ENCODE results near the gene DDX43. TPM values are rescaled to one million over a fixed set of nuclear protein-coding genes. Genes with fewer than 3 reads are reported as not detected.

DDX43 gene
- total RNA-seq, 1 experiment from 2014 or later = not detected

DNA sequence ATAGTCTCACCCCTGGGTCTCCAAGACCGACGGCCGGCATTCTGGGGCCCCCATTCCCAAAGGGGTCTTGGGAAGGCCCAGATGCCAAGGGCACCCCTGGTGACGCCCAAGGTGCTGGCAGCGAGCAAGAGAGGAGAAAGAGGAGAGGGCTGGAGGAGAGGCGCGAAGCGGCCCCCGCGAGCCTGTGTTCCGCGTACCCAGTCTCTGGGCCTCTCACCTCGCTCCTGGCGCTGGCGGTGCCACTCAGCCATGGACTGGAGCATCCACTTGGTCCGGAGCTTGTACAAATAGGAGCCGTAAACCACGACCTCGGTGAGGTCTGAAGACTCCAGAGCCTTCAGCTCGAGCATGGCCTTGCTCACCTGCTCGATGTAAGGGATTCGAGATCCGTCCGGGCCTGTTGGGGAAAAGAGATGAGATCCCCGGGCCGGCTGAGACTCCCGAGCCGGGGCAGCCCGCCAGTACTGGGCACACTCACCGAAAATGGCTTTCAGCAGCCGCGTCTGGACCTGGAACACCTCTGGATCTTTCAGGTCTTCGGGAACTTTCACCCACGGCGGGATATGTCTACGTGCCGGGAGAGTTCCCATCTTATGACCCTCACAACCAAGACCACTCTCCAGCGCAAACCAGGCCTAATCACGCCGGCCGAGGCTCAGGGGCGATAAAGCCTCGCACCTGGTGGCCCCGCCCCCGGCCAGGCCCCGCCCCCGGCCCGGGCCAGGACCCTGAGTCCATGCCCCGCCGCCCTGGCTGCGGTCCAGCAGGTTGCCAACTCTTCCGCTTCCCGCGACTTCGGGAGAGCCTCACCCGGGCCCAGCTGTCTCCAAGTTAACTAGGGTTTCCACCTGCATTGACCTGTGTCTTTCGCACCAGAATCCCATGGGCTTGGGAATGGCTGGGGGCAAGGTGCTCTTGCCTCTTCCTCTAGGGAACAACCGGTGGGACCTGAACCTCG is 40.7 kb upstream of the DDX43 start, which contains the start of gene DPPA5:
Gene DPPA5, minus strand, starts transcription at position 641 of the 958 bp plus-strand sequence. Its CDS starts 51 bp downstream, at position 590.
- Histone ChIP-seq H3K27me3 (replicated peaks; ENCODE audit: control insufficient read depth, insufficient read depth, low read length) (no peaks in the 10 kb centered on the region), H3K36me3 (ENCODE audit: control insufficient read depth, insufficient read depth, low read length) (no peaks in the 10 kb centered on the region), H3K4me1 (no peaks in the 10 kb centered on the region), H3K4me3 (ENCODE audit: low read depth, low read length) (no peak within 1 kb of the TSS), H3K9me3 (no peaks in the 10 kb centered on the region)
- ChIA-PET POLR2A (no interaction called here), CTCF (no interaction called here)
- Mint-ChIP-seq H3K36me3 (ENCODE audit: insufficient read depth, unreplicated experiment) (no peaks in the 10 kb centered on the region), H3K27ac (ENCODE audit: unreplicated experiment) (no peak within 1 kb of the TSS), H3K27me3 (ENCODE audit: insufficient read depth, unreplicated experiment) (no peaks in the 10 kb centered on the region), H3K4me3 (ENCODE audit: unreplicated experiment) (no peak within 1 kb of the TSS), H3K9me3 (ENCODE audit: unreplicated experiment) (no peaks in the 10 kb centered on the region), H3K4me1 (ENCODE audit: low read depth, unreplicated experiment) (no peaks in the 10 kb centered on the region)
- BruUV-seq (replicated peaks) = no TSS peak
- TF ChIP-seq, protein P1, sequence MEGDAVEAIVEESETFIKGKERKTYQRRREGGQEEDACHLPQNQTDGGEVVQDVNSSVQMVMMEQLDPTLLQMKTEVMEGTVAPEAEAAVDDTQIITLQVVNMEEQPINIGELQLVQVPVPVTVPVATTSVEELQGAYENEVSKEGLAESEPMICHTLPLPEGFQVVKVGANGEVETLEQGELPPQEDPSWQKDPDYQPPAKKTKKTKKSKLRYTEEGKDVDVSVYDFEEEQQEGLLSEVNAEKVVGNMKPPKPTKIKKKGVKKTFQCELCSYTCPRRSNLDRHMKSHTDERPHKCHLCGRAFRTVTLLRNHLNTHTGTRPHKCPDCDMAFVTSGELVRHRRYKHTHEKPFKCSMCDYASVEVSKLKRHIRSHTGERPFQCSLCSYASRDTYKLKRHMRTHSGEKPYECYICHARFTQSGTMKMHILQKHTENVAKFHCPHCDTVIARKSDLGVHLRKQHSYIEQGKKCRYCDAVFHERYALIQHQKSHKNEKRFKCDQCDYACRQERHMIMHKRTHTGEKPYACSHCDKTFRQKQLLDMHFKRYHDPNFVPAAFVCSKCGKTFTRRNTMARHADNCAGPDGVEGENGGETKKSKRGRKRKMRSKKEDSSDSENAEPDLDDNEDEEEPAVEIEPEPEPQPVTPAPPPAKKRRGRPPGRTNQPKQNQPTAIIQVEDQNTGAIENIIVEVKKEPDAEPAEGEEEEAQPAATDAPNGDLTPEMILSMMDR (IDR thresholded peaks at IDR 0.05; ENCODE audit: insufficient read depth in 1 of 2, low read depth in 1 of 2, low read length in 1 of 2, severe bottlenecking in 1 of 2, unreplicated experiment in 1 of 2) = no peak
- no peak for DNase-seq
- intact Hi-C loops (cut with micrococcal nuclease; ENCODE audit: unreplicated experiment) = no loop called here

GRCh38 chr6:73362358-73362757 is 32.3 kb upstream of the DDX43 start, which contains the start of gene KHDC3L:
Gene KHDC3L, plus strand, starts transcription at chr6:73362658. Its CDS starts 72 bp downstream, at chr6:73362730.
- no peaks in the 10 kb centered on the region for H3K36me3 Mint-ChIP-seq (ENCODE audit: insufficient read depth, unreplicated experiment)
- DNase-seq = no peak
- no peaks in the 10 kb centered on the region for H3K27me3 Mint-ChIP-seq (ENCODE audit: insufficient read depth, unreplicated experiment)
- no peaks in the 10 kb centered on the region for H3K9me3 Mint-ChIP-seq (ENCODE audit: unreplicated experiment)
- intact Hi-C loops (cut with micrococcal nuclease; ENCODE audit: unreplicated experiment) = no loop called here
- H3K4me1 Mint-ChIP-seq (ENCODE audit: low read depth, unreplicated experiment) = no peaks in the 10 kb centered on the region
- TF ChIP-seq, protein P1 (IDR thresholded peaks at IDR 0.05; ENCODE audit: insufficient read depth in 1 of 2, low read depth in 1 of 2, low read length in 1 of 2, severe bottlenecking in 1 of 2, unreplicated experiment in 1 of 2) = no peak
- Histone ChIP-seq H3K4me3 (ENCODE audit: low read depth, low read length) (no peak within 1 kb of the TSS), H3K4me1 (no peaks in the 10 kb centered on the region), H3K36me3 (ENCODE audit: control insufficient read depth, insufficient read depth, low read length) (no peaks in the 10 kb centered on the region), H3K27me3 (replicated peaks; ENCODE audit: control insufficient read depth, insufficient read depth, low read length) (no peaks in the 10 kb centered on the region), H3K9me3 (no peaks in the 10 kb centered on the region)
- BruUV-seq (replicated peaks) = no TSS peak
- no peak within 1 kb of the TSS for H3K27ac Mint-ChIP-seq (ENCODE audit: unreplicated experiment)
- H3K4me3 Mint-ChIP-seq (ENCODE audit: unreplicated experiment) = no peak within 1 kb of the TSS
- CTCF ChIA-PET = no interaction called here
- POLR2A ChIA-PET = no interaction called here

DNA sequence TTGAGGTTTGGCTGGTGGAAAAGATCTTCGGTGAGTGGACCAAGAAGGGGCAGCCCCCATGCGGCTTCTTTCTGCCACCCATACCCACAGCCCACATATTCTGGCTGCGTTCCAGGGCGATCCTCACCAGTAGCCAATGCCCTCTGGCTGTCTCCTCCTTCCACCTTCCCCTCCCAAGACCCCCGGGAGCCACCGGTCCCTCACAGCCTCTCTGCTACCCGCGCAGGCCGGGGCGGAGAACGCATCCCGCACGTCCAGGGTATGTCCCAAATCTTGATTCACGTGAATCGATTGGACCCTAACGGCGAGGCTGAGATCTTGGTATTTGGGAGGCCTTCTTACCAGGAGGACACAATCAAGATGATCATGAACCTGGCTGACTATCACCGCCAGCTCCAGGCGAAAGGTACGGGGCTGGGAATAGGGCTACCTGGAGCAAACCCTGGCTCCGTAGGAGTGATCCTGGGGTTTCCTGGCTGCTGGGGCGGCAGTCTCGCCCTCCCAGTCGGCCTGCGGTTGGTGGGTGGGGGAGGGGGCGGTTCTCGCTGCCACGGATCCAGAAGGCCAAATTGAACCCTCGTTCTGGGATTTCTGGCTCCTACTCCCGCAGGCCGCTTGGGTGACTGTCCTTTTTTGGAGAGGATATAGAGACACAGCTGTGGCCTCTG is 31.6 kb upstream of the DDX43 start:
- TF ChIP-seq, protein P1 (IDR thresholded peaks at IDR 0.05; ENCODE audit: insufficient read depth in 1 of 2, low read depth in 1 of 2, low read length in 1 of 2, severe bottlenecking in 1 of 2, unreplicated experiment in 1 of 2) = no peak
- H3K27me3 Mint-ChIP-seq (ENCODE audit: insufficient read depth, unreplicated experiment) = no peaks in the 10 kb centered on the region
- H3K27me3 ChIP-seq (replicated peaks; ENCODE audit: control insufficient read depth, insufficient read depth, low read length) = no peaks in the 10 kb centered on the region
- no TSS peak for BruUV-seq (replicated peaks)
- H3K4me1 Mint-ChIP-seq (ENCODE audit: low read depth, unreplicated experiment) = no peaks in the 10 kb centered on the region
- no peaks in the 10 kb centered on the region for H3K9me3 ChIP-seq
- no peaks in the 10 kb centered on the region for H3K9me3 Mint-ChIP-seq (ENCODE audit: unreplicated experiment)
- no peaks in the 10 kb centered on the region for H3K4me1 ChIP-seq
- no peaks in the 10 kb centered on the region for H3K36me3 Mint-ChIP-seq (ENCODE audit: insufficient read depth, unreplicated experiment)
- DNase-seq = no peak
- H3K4me3 ChIP-seq (ENCODE audit: low read depth, low read length) = no peak overlapping the region
- no peaks in the 10 kb centered on the region for H3K36me3 ChIP-seq (ENCODE audit: control insufficient read depth, insufficient read depth, low read length)
- H3K27ac Mint-ChIP-seq (ENCODE audit: unreplicated experiment) = no peak overlapping the region
- no peak overlapping the region for H3K4me3 Mint-ChIP-seq (ENCODE audit: unreplicated experiment)
- ChIA-PET POLR2A (no interaction called here), CTCF (no interaction called here)
- intact Hi-C loops (cut with micrococcal nuclease; ENCODE audit: unreplicated experiment) = no loop called here

Data from Caco-2 (cell line).